Measurements from ENCODE around the gene F2RL3.

- TF ChIP-seq CTCF (conservative IDR thresholded peaks at IDR 0.05): no peak
- TF ChIP-seq ZFX (IDR thresholded peaks at IDR 0.05): no peak
Measured at GRCh38 chr19:16875584-16876555, 12.9 kb upstream of the F2RL3 start.

Measured in C4-2B (cell line).